Prostate gland (tissue), 2 donors: ENCODE data around the gene RHBDD1.

Source experiments
- POLR2A ChIP-seq: fragments of 450-650 bp; IDR thresholded peaks from one replicate; pipeline ENCODE4 v1.6.1; 2016; ENCODE audit warnings: antibody characterized with exemption, mild to moderate bottlenecking
- POLR2AphosphoS5 ChIP-seq: sonication (generic); formaldehyde crosslinking; IDR thresholded peaks from one replicate; pipeline ENCODE4 v1.6.1; 2017; ENCODE audit warnings: antibody characterized with exemption
- TF ChIP-seq, protein P1 (sequence below), 4 experiments: fragments of 200-600 bp in 2 of 4; fragments of 450-650 bp in 2 of 4; sonication (generic) in 2 of 4; IDR thresholded peaks; 1 replicate in 3 of 4; 2 replicates in 1 of 4; pipeline ENCODE4 v1.5.1; 2016 to 2019; ENCODE audit warnings: antibody characterized with exemption in 4 of 4, mild to moderate bottlenecking in 2 of 4, moderate library complexity in 2 of 4

DNA sequence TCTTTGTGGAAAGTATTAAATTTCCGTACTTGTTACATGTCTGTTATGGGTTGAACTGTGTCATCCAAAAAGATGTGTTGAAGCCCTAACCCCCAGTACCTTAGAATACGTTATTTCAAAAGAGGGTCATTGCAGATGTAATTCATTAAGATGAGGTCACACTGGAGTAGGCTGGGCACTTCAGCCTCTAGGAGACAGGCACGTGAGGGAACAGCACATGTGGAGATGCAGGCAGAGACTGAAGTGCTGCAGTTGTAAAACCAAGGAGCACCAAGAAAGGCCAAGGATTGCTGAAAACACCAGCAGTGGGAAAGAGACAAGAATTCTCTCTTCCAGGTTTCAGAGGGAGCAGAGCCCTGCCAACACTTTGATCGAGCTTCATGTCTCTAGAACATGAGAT is 4.6 kb upstream of the RHBDD1 start:
- TF ChIP-seq, protein P1, sequence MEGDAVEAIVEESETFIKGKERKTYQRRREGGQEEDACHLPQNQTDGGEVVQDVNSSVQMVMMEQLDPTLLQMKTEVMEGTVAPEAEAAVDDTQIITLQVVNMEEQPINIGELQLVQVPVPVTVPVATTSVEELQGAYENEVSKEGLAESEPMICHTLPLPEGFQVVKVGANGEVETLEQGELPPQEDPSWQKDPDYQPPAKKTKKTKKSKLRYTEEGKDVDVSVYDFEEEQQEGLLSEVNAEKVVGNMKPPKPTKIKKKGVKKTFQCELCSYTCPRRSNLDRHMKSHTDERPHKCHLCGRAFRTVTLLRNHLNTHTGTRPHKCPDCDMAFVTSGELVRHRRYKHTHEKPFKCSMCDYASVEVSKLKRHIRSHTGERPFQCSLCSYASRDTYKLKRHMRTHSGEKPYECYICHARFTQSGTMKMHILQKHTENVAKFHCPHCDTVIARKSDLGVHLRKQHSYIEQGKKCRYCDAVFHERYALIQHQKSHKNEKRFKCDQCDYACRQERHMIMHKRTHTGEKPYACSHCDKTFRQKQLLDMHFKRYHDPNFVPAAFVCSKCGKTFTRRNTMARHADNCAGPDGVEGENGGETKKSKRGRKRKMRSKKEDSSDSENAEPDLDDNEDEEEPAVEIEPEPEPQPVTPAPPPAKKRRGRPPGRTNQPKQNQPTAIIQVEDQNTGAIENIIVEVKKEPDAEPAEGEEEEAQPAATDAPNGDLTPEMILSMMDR (IDR thresholded peaks at IDR 0.05) = no peak
- TF ChIP-seq POLR2A (no peak), POLR2AphosphoS5 (no peak)
